Tibial nerve (tissue), 4 donors: Measurements from ENCODE around the gene TMEM121. TPM values are rescaled to one million over a fixed set of nuclear protein-coding genes. Genes with fewer than 3 reads are reported as not detected.
"Not testable (repeated sequence)": the region's sequence is repeated elsewhere in the genome, so short reads cannot be mapped to it uniquely, and the experiment has no call there.

Source experiments
- DNase-seq, 2 donors: peaks; one replicate each; pipeline ENCODE4 v3.0.0-alpha.2; 2019; ENCODE audit warnings: low spot score in 2 of 2
- H3K27ac ChIP-seq, 4 donors: fragments of 200-600 bp; sonication (generic) in 3 of 4; one replicate each; pipeline ENCODE4 v1.5.1; 2017 to 2019; ENCODE audit warnings: mild to moderate bottlenecking in 1 of 4
- H3K27me3 ChIP-seq, 2 donors: fragments of 200-600 bp; sonication (generic) in 1 of 2; one replicate each; pipeline versions ENCODE4 v1.5.1 to v1.6.0; 2017 to 2019
- H3K36me3 ChIP-seq, 3 donors: fragments of 200-600 bp; sonication (generic); one replicate each; pipeline ENCODE4 v1.5.1; 2018 to 2019
- H3K4me1 ChIP-seq, 4 donors: fragments of 200-600 bp; sonication (generic) in 3 of 4; one replicate each; pipeline ENCODE4 v1.5.1; 2017 to 2019
- H3K4me3 ChIP-seq, 4 donors: fragments of 200-600 bp; sonication (generic) in 3 of 4; one replicate each; pipeline ENCODE4 v1.5.1; 2017 to 2019; ENCODE audit warnings: mild to moderate bottlenecking in 1 of 4, moderate library complexity in 1 of 4
- H3K9me3 ChIP-seq, 4 donors: fragments of 200-600 bp; sonication (generic) in 3 of 4; one replicate each; pipeline ENCODE4 v1.5.1; 2017 to 2019
- CTCF ChIP-seq, 5 experiments: fragments of 200-600 bp in 3 of 5; fragments of 450-650 bp in 2 of 5; sonication (generic) in 3 of 5; IDR thresholded peaks; one replicate each; pipeline ENCODE4 v1.5.1; 2016 to 2019; ENCODE audit warnings: antibody characterized with exemption in 5 of 5, mild to moderate bottlenecking in 3 of 5, moderate library complexity in 2 of 5
- EP300 ChIP-seq, 2 donors: sonication (generic); formaldehyde crosslinking; IDR thresholded peaks; one replicate each; pipeline ENCODE4 v1.6.1; 2017; ENCODE audit warnings: antibody characterized with exemption in 2 of 2, mild to moderate bottlenecking in 1 of 2
- POLR2A ChIP-seq, 2 donors: fragments of 450-650 bp; IDR thresholded peaks; one replicate each; pipeline ENCODE4 v1.6.1; 2017; ENCODE audit warnings: antibody characterized with exemption in 2 of 2, mild to moderate bottlenecking in 2 of 2, moderate library complexity in 2 of 2
- WGBS, 2 donors: methylation state at CpG; one replicate each; pipeline ENCODE4 v1.1.5; 2018; 5-methylcytosine and 5-hydroxymethylcytosine counted together
- total RNA-seq, 4 donors: library from RNA; depleted of rRNA; stranded (reverse); fragments of >200 nt; gene quantifications; one replicate each; pipeline ENCODE4 v1.1.0, GENCODE V29; 2016

Gene TMEM121
- total RNA-seq, 4 donors from 2014 or later = 15.1 to 28.2 (median 20.1) TPM

GRCh38 chr14:105568859-105569766 is 42.7 kb downstream of the TMEM121 start:
- no peak for TF ChIP-seq POLR2A (IDR thresholded peaks at IDR 0.05)
- TF ChIP-seq EP300 (IDR thresholded peaks at IDR 0.05) = no peak
- TF ChIP-seq CTCF (IDR thresholded peaks at IDR 0.05) = no peak
- DNase-seq = no peak
- WGBS, 2 donors = 91% methylated on average over 4 of the region's 5 CpGs
- no peaks in the 10 kb centered on the region for H3K27me3 ChIP-seq
- no peaks in the 10 kb centered on the region for H3K4me1 ChIP-seq
- no peaks in the 10 kb centered on the region for H3K36me3 ChIP-seq
- no peak overlapping the region for H3K27ac ChIP-seq
- no peak overlapping the region for H3K4me3 ChIP-seq
- H3K9me3 ChIP-seq = no peaks in the 10 kb centered on the region

GRCh38 chr14:105570482-105570881 is 44.1 kb downstream of the TMEM121 start:
- Histone ChIP-seq H3K9me3 (no peaks in the 10 kb centered on the region), H3K4me1 (no peaks in the 10 kb centered on the region), H3K27me3 (no peaks in the 10 kb centered on the region), H3K27ac (no peak overlapping the region), H3K36me3 (no peaks in the 10 kb centered on the region), H3K4me3 (no peak overlapping the region)
- DNase-seq = no peak
- TF ChIP-seq CTCF (IDR thresholded peaks at IDR 0.05) (no peak), POLR2A (IDR thresholded peaks at IDR 0.05) (no peak)
- 96 to 100% methylated on average over 1 of the region's 1 CpG for WGBS, 2 donors

GRCh38 chr14:105571181-105571951 is 45.0 kb downstream of the TMEM121 start:
- H3K36me3 ChIP-seq, DNase-seq, H3K27ac ChIP-seq, H3K27me3 ChIP-seq, H3K9me3 ChIP-seq, H3K4me3 ChIP-seq, H3K4me1 ChIP-seq: not testable (repeated sequence)
- 54 to 87% methylated on average over 4 to 11 of the region's 21 CpGs for WGBS, 2 donors

- H3K9me3 ChIP-seq, DNase-seq: not testable (repeated sequence)
These were observed 45.7 kb downstream of the TMEM121 start for GRCh38 chr14:105572063-105572462.

GRCh38 chr14:105573841-105574240 is 47.5 kb downstream of the TMEM121 start:
- DNase-seq, H3K9me3 ChIP-seq, H3K4me3 ChIP-seq, H3K36me3 ChIP-seq, H3K27ac ChIP-seq, H3K4me1 ChIP-seq, H3K27me3 ChIP-seq: not testable (repeated sequence)
- WGBS, 2 donors = 77 to 80% methylated on average over 2 to 11 of the region's 15 CpGs

More at GRCh38 chr14:105572063-105572462, 45.7 kb downstream of the TMEM121 start:
- not testable (repeated sequence) for H3K27ac ChIP-seq, H3K4me3 ChIP-seq, H3K27me3 ChIP-seq, H3K36me3 ChIP-seq, H3K4me1 ChIP-seq
- WGBS, 2 donors = 67% methylated on average over 1 of the region's 15 CpGs; no CpG with 5 or more reads in 1 of the 2 donors

GRCh38 chr14:105574411-105574810 is 48.0 kb downstream of the TMEM121 start:
- WGBS, 2 donors = no CpG with 5 or more reads among the region's 17 CpGs

DNA sequence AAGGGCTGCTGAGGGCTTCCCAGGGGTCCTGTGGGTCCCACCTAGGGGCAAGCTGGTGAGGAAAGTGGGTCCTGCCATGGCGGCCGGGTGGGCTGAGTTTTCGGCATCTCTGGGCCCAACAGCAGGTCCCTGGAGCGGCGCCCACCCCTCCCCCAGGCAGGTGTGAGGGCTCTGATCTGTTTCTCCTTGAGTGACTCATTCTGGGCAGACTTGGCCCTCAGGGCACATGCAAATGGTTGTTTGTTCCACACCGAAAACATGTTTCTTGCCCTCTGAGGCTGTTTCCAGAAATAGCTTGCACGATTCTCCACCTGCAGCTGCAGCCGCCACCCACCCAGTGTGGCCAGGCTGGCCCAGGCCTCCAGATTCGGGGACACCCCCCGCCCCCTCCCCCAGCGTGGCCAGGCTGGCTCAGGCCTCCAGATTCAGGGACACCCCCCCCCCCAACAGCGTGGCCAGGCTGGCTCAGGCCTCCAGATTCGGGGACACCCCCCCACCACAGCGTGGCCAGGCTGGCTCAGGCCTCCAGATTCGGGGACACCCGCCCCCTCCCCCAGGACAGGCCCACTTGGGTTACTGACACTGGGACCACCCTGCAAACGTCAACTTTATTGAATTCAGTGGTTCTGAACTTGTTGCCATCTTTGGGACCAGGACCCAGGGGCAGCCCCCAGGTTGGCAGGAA is 48.8 kb downstream of the TMEM121 start:
- H3K4me1 ChIP-seq, H3K36me3 ChIP-seq, H3K9me3 ChIP-seq, H3K27ac ChIP-seq, H3K27me3 ChIP-seq, DNase-seq, H3K4me3 ChIP-seq: not testable (repeated sequence)
- no CpG with 5 or more reads among the region's 17 CpGs for WGBS, 2 donors

More at GRCh38 chr14:105574411-105574810, 48.0 kb downstream of the TMEM121 start:
- not testable (repeated sequence) for H3K9me3 ChIP-seq, H3K36me3 ChIP-seq, H3K27me3 ChIP-seq, H3K4me3 ChIP-seq, DNase-seq, H3K4me1 ChIP-seq, H3K27ac ChIP-seq
